ENCODE data around the gene TBC1D22A. TPM values are rescaled to one million over a fixed set of nuclear protein-coding genes. Genes with fewer than 3 reads are reported as not detected.
"Not testable (repeated sequence)": the region's sequence is repeated elsewhere in the genome, so short reads cannot be mapped to it uniquely, and the experiment has no call there.

The TBC1D22A gene
- polyA plus RNA-seq, 2 donors = 15.1 to 17.4 TPM

DNA sequence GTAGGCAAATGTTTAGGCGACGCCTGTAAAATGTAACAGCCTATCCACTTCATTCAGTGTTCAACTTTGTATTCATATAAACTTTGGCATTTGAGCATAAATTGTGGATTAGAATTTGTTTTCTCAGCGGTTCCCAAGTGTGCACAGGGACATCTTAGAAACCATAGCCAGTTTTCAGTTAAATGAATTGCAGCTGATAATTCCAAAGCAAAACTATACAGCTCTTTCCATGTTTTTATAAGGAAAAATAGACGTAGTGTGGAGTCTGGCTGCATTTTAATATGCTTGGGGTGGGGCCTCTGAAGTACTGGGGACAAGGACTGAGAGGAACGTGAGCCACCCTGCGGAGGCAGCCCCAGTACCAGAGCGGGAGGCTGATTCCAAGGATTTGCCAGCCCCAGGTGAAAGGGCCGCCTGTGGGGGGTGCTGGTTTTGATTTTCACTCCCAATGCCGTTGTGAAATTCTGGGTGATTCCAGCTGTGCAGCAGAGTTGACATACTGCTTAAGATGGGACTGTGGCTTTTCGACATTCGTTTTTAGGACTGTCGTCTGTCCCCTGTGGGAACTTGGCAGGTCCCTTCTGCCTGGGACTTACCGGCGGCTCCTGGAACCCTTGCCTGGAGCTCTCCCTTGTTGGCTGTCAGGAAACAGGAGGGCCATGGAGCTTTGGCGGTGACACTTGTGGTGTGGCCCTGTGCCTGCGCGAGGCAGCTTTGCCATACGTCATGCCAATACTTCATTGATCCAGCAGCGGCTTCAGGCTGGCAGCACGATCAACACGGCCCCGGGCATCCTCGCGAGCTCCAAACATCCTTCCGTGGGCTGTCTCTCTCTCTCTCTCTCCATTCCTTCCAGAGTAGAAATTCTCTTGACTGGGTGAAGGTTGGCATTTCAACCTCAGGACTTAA lies 370.9 kb downstream of the TBC1D22A start:
- Histone ChIP-seq H3K36me3 (ENCODE audit: control insufficient read depth in 2 of 2, insufficient read depth in 2 of 2, low read length in 1 of 2) (peaks cover 0 to 2% of the 10 kb centered on the region in 2 donors), H3K27ac (ENCODE audit: low read depth in 2 of 2, low read length in 1 of 2) (no peak overlapping the region), H3K4me1 (ENCODE audit: control insufficient read depth in 2 of 2, insufficient read depth in 2 of 2, low read length in 1 of 2) (peaks cover 0 to 20% of the 10 kb centered on the region in 2 donors), H3K9me3 (ENCODE audit: control insufficient read depth in 2 of 2, insufficient read depth in 1 of 2, low read depth in 1 of 2, low read length in 1 of 2) (no peaks in the 10 kb centered on the region), H3K4me3 (ENCODE audit: low read depth in 1 of 2, low read length in 2 of 2) (no peak overlapping the region), H3K27me3 (ENCODE audit: control insufficient read depth in 1 of 2, insufficient read depth in 2 of 2, low read length in 2 of 2) (no peaks in the 10 kb centered on the region)
- WGBS, 2 donors = 75 to 81% methylated on average over 25 of the region's 25 CpGs

DNA sequence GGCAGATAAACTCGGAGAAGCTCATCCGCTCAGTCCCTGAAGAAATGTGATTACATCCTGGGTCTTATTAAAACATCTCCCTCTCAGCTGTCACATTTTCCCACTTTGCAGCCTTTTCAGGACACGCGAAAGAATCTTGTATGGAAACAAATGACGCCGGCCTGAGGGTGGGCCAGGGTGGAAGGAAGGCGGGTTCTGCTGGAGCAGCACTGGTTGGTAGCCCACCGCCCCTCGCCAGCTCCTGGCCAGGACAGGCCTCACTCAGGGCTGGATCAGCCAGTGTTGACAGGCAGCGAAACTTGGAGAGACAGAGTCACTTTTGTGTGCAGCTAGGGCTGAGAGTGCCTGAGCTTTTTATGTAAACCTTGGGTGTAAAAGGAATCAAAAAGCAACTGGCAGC lies 371.8 kb downstream of the TBC1D22A start:
- Histone ChIP-seq H3K27ac (ENCODE audit: low read depth in 2 of 2, low read length in 1 of 2) (no peak overlapping the region), H3K4me1 (ENCODE audit: control insufficient read depth in 2 of 2, insufficient read depth in 2 of 2, low read length in 1 of 2) (peaks cover 0 to 20% of the 10 kb centered on the region in 2 donors), H3K9me3 (ENCODE audit: control insufficient read depth in 2 of 2, insufficient read depth in 1 of 2, low read depth in 1 of 2, low read length in 1 of 2) (no peaks in the 10 kb centered on the region), H3K27me3 (ENCODE audit: control insufficient read depth in 1 of 2, insufficient read depth in 2 of 2, low read length in 2 of 2) (no peaks in the 10 kb centered on the region), H3K4me3 (ENCODE audit: low read depth in 1 of 2, low read length in 2 of 2) (no peak overlapping the region), H3K36me3 (ENCODE audit: control insufficient read depth in 2 of 2, insufficient read depth in 2 of 2, low read length in 1 of 2) (peaks cover 0 to 2% of the 10 kb centered on the region in 2 donors)
- WGBS, 2 donors = 83 to 92% methylated on average over 10 of the region's 10 CpGs

DNA sequence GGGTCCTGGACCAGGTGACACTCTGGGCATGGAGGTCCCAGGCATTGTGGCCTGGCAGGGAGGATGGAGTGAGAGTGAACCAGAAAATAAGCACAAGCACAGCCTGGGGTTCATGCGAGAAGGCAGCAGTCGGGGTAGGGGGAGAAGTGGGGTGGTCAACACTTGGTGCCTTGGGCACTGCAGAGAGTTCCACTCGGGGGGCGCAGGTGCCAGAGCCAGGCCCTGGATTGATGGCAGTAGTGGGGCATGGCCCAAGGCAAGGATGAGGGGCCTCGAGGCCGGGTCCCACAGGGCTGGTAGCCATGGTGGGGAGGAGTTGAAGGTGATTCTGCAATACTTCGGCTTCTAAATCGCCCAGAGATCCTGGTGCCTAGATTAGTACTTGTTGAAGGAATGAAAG lies 372.9 kb downstream of the TBC1D22A start:
- WGBS, 2 donors = 82 to 92% methylated on average over 8 of the region's 8 CpGs
- Histone ChIP-seq H3K4me1 (ENCODE audit: control insufficient read depth in 2 of 2, insufficient read depth in 2 of 2, low read length in 1 of 2) (peaks cover 0 to 20% of the 10 kb centered on the region in 2 donors), H3K4me3 (ENCODE audit: low read depth in 1 of 2, low read length in 2 of 2) (no peak overlapping the region), H3K9me3 (ENCODE audit: control insufficient read depth in 2 of 2, insufficient read depth in 1 of 2, low read depth in 1 of 2, low read length in 1 of 2) (no peaks in the 10 kb centered on the region), H3K27me3 (ENCODE audit: control insufficient read depth in 1 of 2, insufficient read depth in 2 of 2, low read length in 2 of 2) (no peaks in the 10 kb centered on the region), H3K36me3 (ENCODE audit: control insufficient read depth in 2 of 2, insufficient read depth in 2 of 2, low read length in 1 of 2) (peaks cover 0 to 2% of the 10 kb centered on the region in 2 donors), H3K27ac (ENCODE audit: low read depth in 2 of 2, low read length in 1 of 2) (no peak overlapping the region)

DNA sequence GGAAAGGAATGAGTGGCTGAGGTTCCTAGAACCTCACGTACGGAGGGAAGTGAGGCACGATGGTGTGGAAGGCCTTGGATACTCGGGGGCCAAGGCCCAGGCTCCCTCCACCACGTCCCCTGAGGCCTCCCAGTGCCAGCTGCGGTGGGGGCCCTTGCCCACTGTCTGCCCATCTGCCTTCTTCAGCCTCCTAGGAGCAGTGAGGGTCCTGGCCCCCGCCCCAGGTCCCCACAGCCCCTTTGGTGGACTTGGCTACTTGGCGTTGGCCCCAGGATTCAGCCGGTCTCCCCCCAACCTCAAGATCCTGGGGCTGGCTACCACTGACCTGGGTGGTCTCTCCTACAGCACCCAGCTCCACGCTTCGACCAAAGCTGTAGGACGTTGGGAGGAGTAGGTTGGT lies 373.6 kb downstream of the TBC1D22A start:
- Histone ChIP-seq H3K4me1 (ENCODE audit: control insufficient read depth in 2 of 2, insufficient read depth in 2 of 2, low read length in 1 of 2) (peaks cover 0 to 16% of the 10 kb centered on the region in 2 donors), H3K27ac (ENCODE audit: low read depth in 2 of 2, low read length in 1 of 2) (no peak overlapping the region), H3K27me3 (ENCODE audit: control insufficient read depth in 1 of 2, insufficient read depth in 2 of 2, low read length in 2 of 2) (no peaks in the 10 kb centered on the region), H3K4me3 (ENCODE audit: low read depth in 1 of 2, low read length in 2 of 2) (no peak overlapping the region), H3K36me3 (ENCODE audit: control insufficient read depth in 2 of 2, insufficient read depth in 2 of 2, low read length in 1 of 2) (peaks cover 0 to 2% of the 10 kb centered on the region in 2 donors), H3K9me3 (ENCODE audit: control insufficient read depth in 2 of 2, insufficient read depth in 1 of 2, low read depth in 1 of 2, low read length in 1 of 2) (no peaks in the 10 kb centered on the region)
- 95 to 97% methylated on average over 12 of the region's 12 CpGs for WGBS, 2 donors

DNA sequence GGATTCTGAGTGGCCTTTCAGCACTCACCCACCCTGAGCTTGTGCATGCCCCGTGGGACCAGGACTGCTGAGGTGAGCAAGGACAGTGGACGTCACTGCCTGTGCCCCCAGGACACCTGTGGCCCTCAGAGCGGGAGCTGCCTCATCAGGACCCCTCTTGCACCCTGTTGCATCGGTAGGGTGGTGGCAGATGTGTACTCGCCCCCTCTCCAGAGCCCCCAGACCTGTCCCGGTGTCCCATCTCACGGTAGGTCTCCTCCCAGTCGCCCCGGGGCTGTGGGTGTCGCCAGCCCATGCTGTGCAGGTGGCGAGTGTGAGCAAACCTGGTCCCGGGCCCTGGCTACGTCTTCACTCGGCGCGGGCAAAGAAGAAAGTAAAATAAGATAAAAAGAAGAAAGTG lies 374.2 kb downstream of the TBC1D22A start:
- no peaks in the 10 kb centered on the region for H3K9me3 ChIP-seq (ENCODE audit: control insufficient read depth in 2 of 2, insufficient read depth in 1 of 2, low read depth in 1 of 2, low read length in 1 of 2)
- no peak overlapping the region for H3K4me3 ChIP-seq (ENCODE audit: low read depth in 1 of 2, low read length in 2 of 2)
- H3K27ac ChIP-seq (ENCODE audit: low read depth in 2 of 2, low read length in 1 of 2) = no peak overlapping the region
- peaks cover 0 to 2% of the 10 kb centered on the region in 2 donors for H3K36me3 ChIP-seq (ENCODE audit: control insufficient read depth in 2 of 2, insufficient read depth in 2 of 2, low read length in 1 of 2)
- WGBS, 2 donors = 80 to 82% methylated on average over 15 to 16 of the region's 16 CpGs
- peaks cover 0 to 11% of the 10 kb centered on the region in 2 donors for H3K4me1 ChIP-seq (ENCODE audit: control insufficient read depth in 2 of 2, insufficient read depth in 2 of 2, low read length in 1 of 2)
- no peaks in the 10 kb centered on the region for H3K27me3 ChIP-seq (ENCODE audit: control insufficient read depth in 1 of 2, insufficient read depth in 2 of 2, low read length in 2 of 2)

DNA sequence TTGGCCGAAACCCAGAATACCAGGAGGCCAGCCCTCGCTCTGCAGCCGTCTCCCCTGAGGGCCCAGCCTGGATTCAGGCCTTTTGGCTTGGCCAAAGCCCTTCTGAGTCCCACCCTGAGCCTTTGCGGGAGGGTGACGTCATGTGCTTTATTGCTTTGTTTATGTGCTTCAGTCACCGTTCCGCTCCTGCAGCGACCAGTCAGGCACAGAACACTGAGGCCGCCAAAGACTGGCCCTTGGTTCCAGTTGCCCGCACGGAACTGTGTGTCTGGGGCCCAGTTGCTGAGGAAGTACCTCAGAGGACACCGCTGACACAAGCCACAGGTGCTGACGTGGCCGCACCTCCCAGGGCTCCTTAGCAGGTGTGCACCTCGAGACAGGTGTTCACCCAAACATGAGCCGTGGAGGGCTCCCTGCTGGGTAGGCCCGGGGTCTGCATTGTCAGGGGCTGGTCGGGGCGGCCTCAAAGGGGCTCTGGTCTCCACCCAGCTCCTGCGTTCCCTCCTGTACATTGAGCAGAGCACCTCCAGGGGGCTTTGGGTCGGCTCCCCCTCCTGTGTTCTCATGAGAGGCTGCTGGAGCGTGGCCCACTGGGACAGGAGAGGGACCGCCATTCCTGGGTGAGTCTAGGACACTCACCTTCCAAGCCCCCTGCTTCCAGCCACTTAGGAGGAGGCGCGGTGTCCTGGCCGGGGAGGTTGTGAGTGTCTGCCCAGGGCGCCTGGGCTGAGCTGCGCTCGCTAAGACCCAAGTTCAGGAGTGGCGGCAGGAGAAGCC lies 376.8 kb downstream of the TBC1D22A start:
- Histone ChIP-seq H3K27me3 (ENCODE audit: control insufficient read depth in 1 of 2, insufficient read depth in 2 of 2, low read length in 2 of 2) (no peaks in the 10 kb centered on the region), H3K9me3 (ENCODE audit: control insufficient read depth in 2 of 2, insufficient read depth in 1 of 2, low read depth in 1 of 2, low read length in 1 of 2) (no peaks in the 10 kb centered on the region), H3K36me3 (ENCODE audit: control insufficient read depth in 2 of 2, insufficient read depth in 2 of 2, low read length in 1 of 2) (no peaks in the 10 kb centered on the region), H3K4me1 (ENCODE audit: control insufficient read depth in 2 of 2, insufficient read depth in 2 of 2, low read length in 1 of 2) (peaks cover 0 to 16% of the 10 kb centered on the region in 2 donors), H3K27ac (ENCODE audit: low read depth in 2 of 2, low read length in 1 of 2) (no peak overlapping the region), H3K4me3 (ENCODE audit: low read depth in 1 of 2, low read length in 2 of 2) (no peak overlapping the region)
- 93 to 95% methylated on average over 30 of the region's 30 CpGs for WGBS, 2 donors

DNA sequence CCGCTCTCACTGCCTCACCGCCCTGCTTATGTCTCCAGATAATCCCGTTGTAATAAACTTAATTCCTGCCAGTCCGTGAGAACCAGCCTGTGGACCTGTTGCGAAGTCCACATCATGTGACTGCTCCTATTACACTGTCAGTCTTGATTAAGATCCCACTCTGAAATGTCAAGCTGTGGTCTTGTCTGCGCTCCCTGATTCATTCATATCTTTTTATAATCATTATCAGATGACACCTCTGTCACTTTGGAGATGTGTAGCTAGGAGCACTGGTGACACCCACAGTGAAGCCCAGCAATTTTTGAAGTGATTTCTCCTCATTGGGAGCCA lies 377.3 kb downstream of the TBC1D22A start:
- Histone ChIP-seq H3K9me3 (ENCODE audit: control insufficient read depth in 2 of 2, insufficient read depth in 1 of 2, low read depth in 1 of 2, low read length in 1 of 2) (no peaks in the 10 kb centered on the region), H3K4me3 (ENCODE audit: low read depth in 1 of 2, low read length in 2 of 2) (no peak overlapping the region), H3K27me3 (ENCODE audit: control insufficient read depth in 1 of 2, insufficient read depth in 2 of 2, low read length in 2 of 2) (no peaks in the 10 kb centered on the region), H3K27ac (ENCODE audit: low read depth in 2 of 2, low read length in 1 of 2) (no peak overlapping the region), H3K36me3 (ENCODE audit: control insufficient read depth in 2 of 2, insufficient read depth in 2 of 2, low read length in 1 of 2) (no peaks in the 10 kb centered on the region), H3K4me1 (ENCODE audit: control insufficient read depth in 2 of 2, insufficient read depth in 2 of 2, low read length in 1 of 2) (peaks cover 0 to 19% of the 10 kb centered on the region in 2 donors)
- WGBS, 2 donors = 92% methylated on average over 6 of the region's 6 CpGs

DNA sequence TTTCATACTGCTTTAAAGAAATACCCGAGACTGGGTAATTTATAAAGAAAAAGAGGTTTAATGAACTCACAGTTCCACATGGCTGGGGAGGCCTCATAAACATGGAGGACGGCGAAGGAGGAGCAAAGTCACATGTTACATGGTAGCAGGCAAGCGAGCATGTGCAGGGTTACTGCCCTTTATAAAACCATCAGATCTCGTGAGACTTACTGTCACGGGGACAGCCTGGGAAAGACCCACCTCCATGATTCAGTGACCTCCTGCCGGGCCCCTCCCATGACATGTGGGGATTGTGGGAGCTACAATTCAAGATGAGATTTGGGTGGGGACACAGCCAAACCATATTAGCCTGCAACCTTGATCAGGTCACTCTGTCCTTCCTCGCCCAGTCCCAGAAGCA lies 378.5 kb downstream of the TBC1D22A start:
- H3K4me3 ChIP-seq (ENCODE audit: low read depth in 1 of 2, low read length in 2 of 2); H3K36me3 ChIP-seq (ENCODE audit: control insufficient read depth in 2 of 2, insufficient read depth in 2 of 2, low read length in 1 of 2); H3K27ac ChIP-seq (ENCODE audit: low read depth in 2 of 2, low read length in 1 of 2); H3K27me3 ChIP-seq (ENCODE audit: control insufficient read depth in 1 of 2, insufficient read depth in 2 of 2, low read length in 2 of 2); H3K9me3 ChIP-seq (ENCODE audit: control insufficient read depth in 2 of 2, insufficient read depth in 1 of 2, low read depth in 1 of 2, low read length in 1 of 2): not testable (repeated sequence)
- 95 to 100% methylated on average over 8 of the region's 8 CpGs for whole genome bisulfite sequencing, 2 donors
- H3K4me1 ChIP-seq (ENCODE audit: control insufficient read depth in 2 of 2, insufficient read depth in 2 of 2, low read length in 1 of 2) = peaks cover 0 to 23% of the 10 kb centered on the region in 2 donors

DNA sequence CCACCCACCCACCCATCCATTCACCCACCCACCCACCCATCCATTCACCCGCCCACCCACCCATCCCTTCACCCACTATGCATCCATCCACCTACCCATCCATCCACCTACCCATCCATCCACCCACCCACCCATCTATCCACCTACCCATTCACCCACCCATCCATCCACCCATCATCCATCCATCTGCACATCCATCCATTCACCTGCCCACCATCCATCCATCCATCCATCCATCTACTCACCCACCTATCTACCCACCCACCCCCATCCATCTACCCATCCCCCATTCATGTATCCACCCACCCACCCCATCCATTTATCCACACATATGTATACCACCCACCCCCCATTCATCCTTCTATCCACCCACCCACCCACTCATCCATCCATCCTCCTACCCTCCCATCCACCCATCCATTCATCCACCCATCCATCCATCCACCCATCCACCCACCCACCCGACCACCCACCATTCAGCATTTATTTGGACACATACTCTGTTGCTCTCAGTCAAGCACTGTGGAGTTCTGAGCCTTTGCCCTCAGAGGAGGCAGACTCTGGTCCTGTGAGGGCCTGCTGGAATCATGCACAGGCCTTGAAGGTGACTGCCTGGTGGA lies 380.1 kb downstream of the TBC1D22A start:
- H3K27me3 ChIP-seq (ENCODE audit: control insufficient read depth in 1 of 2, insufficient read depth in 2 of 2, low read length in 2 of 2) = no peaks in the 10 kb centered on the region
- H3K4me3 ChIP-seq (ENCODE audit: low read depth in 1 of 2, low read length in 2 of 2) = no peak overlapping the region
- peaks cover 0 to 19% of the 10 kb centered on the region in 2 donors for H3K4me1 ChIP-seq (ENCODE audit: control insufficient read depth in 2 of 2, insufficient read depth in 2 of 2, low read length in 1 of 2)
- H3K27ac ChIP-seq (ENCODE audit: low read depth in 2 of 2, low read length in 1 of 2) = peak overlapping the region; percentile 55 to 80
- H3K36me3 ChIP-seq (ENCODE audit: control insufficient read depth in 2 of 2, insufficient read depth in 2 of 2, low read length in 1 of 2) = no peaks in the 10 kb centered on the region
- 71 to 73% methylated on average over 1 to 2 of the region's 2 CpGs for WGBS, 2 donors
- H3K9me3 ChIP-seq (ENCODE audit: control insufficient read depth in 2 of 2, insufficient read depth in 1 of 2, low read depth in 1 of 2, low read length in 1 of 2) = no peaks in the 10 kb centered on the region
